Gastrocnemius medialis (tissue), 4 donors: ENCODE data around the gene DIAPH1.

Experiments used
- CTCF ChIP-seq, 5 experiments: fragments of 450-650 bp in 3 of 5; fragments of 200-600 bp in 2 of 5; sonication (generic) in 2 of 5; IDR thresholded peaks in 4 of 5; conservative IDR thresholded peaks in 1 of 5; 1 replicate in 4 of 5; 2 replicates in 1 of 5; pipeline ENCODE4 v1.5.1; 2016 to 2019; ENCODE audit warnings: antibody characterized with exemption in 5 of 5, mild to moderate bottlenecking in 3 of 5, moderate library complexity in 3 of 5
- POLR2A ChIP-seq, 2 donors: fragments of 450-650 bp; IDR thresholded peaks; one replicate each; pipeline ENCODE4 v1.6.1; 2017; ENCODE audit warnings: antibody characterized with exemption in 2 of 2, mild to moderate bottlenecking in 2 of 2, moderate library complexity in 2 of 2

- TF ChIP-seq POLR2A (IDR thresholded peaks at IDR 0.05) = no peak
- no peak for TF ChIP-seq CTCF (IDR thresholded peaks at IDR 0.05 in 4 of 5, conservative IDR thresholded peaks at IDR 0.05 in 1 of 5)
Measured at GRCh38 chr5:141638771-141639170, 20.0 kb upstream of the DIAPH1 start.
